Loucy (cell line): ENCODE results near the gene KLHL12.

Source experiments
- H2AFZ ChIP-seq: fragments of 200-600 bp; sonication (generic); 2 replicates; pipeline ENCODE4 v1.6.0; 2016; ENCODE audit warnings: antibody characterized with exemption, mild to moderate bottlenecking, low read length, moderate library complexity
- H3F3A ChIP-seq: fragments of 200-600 bp; 2 replicates; pipeline ENCODE4 v1.6.0; 2016; ENCODE audit warnings: antibody characterized with exemption, low read depth, mild to moderate bottlenecking
- H3K27me3 ChIP-seq: fragments of 200-600 bp; sonication (generic); 2 replicates; pipeline ENCODE4 v1.6.1; 2014; ENCODE audit warnings: low read length, mild to moderate bottlenecking; ENCODE audit not compliant: insufficient read depth, poor library complexity, severe bottlenecking
- H3K36me3 ChIP-seq: fragments of 200-600 bp; sonication (generic); 2 replicates; pipeline ENCODE4 v1.6.1; 2016; ENCODE audit warnings: low read length; ENCODE audit not compliant: insufficient read depth
- H3K4me1 ChIP-seq: fragments of 200-600 bp; sonication (generic); 2 replicates; pipeline ENCODE4 v1.5.1; 2014; ENCODE audit warnings: low read length, mild to moderate bottlenecking; ENCODE audit not compliant: insufficient read depth, poor library complexity, severe bottlenecking
- H3K4me2 ChIP-seq: fragments of 200-600 bp; sonication (generic); 2 replicates; pipeline ENCODE4 v1.6.0; 2014; ENCODE audit warnings: antibody characterized with exemption, low read length, low read depth, mild to moderate bottlenecking; ENCODE audit not compliant: poor library complexity, severe bottlenecking
- H3K4me3 ChIP-seq: fragments of 200-600 bp; sonication (generic); 2 replicates; pipeline ENCODE4 v1.5.1; 2014; ENCODE audit warnings: low read length, mild to moderate bottlenecking, mixed read lengths; ENCODE audit not compliant: poor library complexity, severe bottlenecking
- H3K79me2 ChIP-seq: fragments of 200-600 bp; sonication (generic); 2 replicates; pipeline ENCODE4 v1.6.1; 2014; ENCODE audit warnings: low read length; ENCODE audit not compliant: insufficient read depth
- H3K9ac ChIP-seq: fragments of 200-600 bp; sonication (generic); 2 replicates; pipeline ENCODE4 v1.6.0; 2014; ENCODE audit warnings: mild to moderate bottlenecking, low read depth, low read length, moderate library complexity; ENCODE audit not compliant: poor library complexity, severe bottlenecking
- H3K9me2 ChIP-seq: fragments of 200-600 bp; sonication (generic); replicated peaks from 2 replicates; pipeline ENCODE4 v1.6.1; 2016; ENCODE audit warnings: low read depth, low read length, mixed read lengths
- H3K9me3 ChIP-seq: fragments of 200-600 bp; sonication (generic); 2 replicates; pipeline ENCODE4 v1.6.1; 2014; ENCODE audit warnings: mild to moderate bottlenecking, antibody characterized with exemption, low read length, low read depth; ENCODE audit not compliant: insufficient read depth
- H4K20me1 ChIP-seq: fragments of 200-600 bp; sonication (generic); 2 replicates; pipeline ENCODE4 v1.6.0; 2014; ENCODE audit warnings: antibody characterized with exemption, low read length, mild to moderate bottlenecking; ENCODE audit not compliant: insufficient read depth, poor library complexity, severe bottlenecking
- EZH2phosphoT487 ChIP-seq: fragments of 200-600 bp; IDR thresholded peaks from 2 replicates; pipeline ENCODE4 v1.6.1; 2018; ENCODE audit warnings: antibody characterized with exemption, mild to moderate bottlenecking, moderate library complexity, borderline replicate concordance
- TF ChIP-seq, protein P1 (sequence below): fragments of 200-600 bp; sonication (generic); conservative IDR thresholded peaks from 2 replicates; pipeline ENCODE4 v1.5.1; 2014; ENCODE audit warnings: mild to moderate bottlenecking, antibody characterized with exemption, low read length

The KLHL12 gene

DNA sequence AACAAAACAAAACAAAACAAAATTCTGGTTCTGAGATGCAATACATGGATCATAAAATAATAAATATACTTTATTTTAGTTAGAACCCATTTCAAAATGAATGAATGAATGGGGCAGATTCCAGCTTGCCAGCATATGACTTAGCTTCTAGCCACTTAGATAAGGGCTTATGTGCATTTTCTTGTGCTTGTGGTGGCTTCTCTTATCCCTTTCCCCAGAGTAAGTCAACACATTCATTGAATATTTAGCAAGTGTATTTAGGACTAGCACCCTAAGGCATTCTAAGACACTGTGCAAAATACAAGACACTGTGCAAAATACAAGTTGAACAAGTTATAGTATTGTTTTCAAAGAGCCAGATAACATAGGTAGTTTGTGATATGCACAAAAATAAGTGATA lies 26.4 kb upstream of the KLHL12 start:
- Histone ChIP-seq H4K20me1 (peaks cover 50% of the 10 kb centered on the region), H3K4me1 (peaks cover 50% of the 10 kb centered on the region), H3K9me3 (no peaks in the 10 kb centered on the region), H3K27me3 (no peaks in the 10 kb centered on the region), H3K4me3 (peak overlapping the region; percentile 36), H3K36me3 (peaks cover 17% of the 10 kb centered on the region; the same call in 1 of the 2 replicates), H3K79me2 (peaks cover 74% of the 10 kb centered on the region), H2AFZ (no peak overlapping the region), H3K9ac (peak overlapping the region; percentile 41), H3F3A (no peaks in the 10 kb centered on the region), H3K4me2 (peak overlapping the region; percentile 42), H3K9me2 (no peaks in the 10 kb centered on the region)
- no peak for TF ChIP-seq EZH2phosphoT487
- TF ChIP-seq, protein P1, sequence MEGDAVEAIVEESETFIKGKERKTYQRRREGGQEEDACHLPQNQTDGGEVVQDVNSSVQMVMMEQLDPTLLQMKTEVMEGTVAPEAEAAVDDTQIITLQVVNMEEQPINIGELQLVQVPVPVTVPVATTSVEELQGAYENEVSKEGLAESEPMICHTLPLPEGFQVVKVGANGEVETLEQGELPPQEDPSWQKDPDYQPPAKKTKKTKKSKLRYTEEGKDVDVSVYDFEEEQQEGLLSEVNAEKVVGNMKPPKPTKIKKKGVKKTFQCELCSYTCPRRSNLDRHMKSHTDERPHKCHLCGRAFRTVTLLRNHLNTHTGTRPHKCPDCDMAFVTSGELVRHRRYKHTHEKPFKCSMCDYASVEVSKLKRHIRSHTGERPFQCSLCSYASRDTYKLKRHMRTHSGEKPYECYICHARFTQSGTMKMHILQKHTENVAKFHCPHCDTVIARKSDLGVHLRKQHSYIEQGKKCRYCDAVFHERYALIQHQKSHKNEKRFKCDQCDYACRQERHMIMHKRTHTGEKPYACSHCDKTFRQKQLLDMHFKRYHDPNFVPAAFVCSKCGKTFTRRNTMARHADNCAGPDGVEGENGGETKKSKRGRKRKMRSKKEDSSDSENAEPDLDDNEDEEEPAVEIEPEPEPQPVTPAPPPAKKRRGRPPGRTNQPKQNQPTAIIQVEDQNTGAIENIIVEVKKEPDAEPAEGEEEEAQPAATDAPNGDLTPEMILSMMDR: no peak

DNA sequence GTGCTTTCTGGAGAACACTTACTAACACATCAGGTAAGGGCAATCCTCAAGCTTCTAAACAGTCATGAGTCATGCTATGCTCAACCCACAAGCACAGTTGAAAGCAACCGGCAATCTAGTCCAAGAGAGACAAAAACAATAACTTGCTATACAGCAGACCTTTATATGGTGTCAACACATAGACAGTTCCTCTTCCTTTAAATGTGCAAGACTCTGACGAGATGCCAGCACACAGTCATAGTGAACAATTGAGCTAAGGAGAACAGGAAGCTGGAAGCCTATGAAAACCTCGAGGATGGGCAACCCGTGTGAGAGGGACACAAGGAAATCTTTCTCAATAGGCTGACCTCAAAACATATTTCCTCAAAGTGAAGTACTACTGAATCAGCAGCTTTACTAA lies 25.8 kb upstream of the KLHL12 start:
- Histone ChIP-seq H3K79me2 (peaks cover 72% of the 10 kb centered on the region), H3K9me2 (no peaks in the 10 kb centered on the region)

DNA sequence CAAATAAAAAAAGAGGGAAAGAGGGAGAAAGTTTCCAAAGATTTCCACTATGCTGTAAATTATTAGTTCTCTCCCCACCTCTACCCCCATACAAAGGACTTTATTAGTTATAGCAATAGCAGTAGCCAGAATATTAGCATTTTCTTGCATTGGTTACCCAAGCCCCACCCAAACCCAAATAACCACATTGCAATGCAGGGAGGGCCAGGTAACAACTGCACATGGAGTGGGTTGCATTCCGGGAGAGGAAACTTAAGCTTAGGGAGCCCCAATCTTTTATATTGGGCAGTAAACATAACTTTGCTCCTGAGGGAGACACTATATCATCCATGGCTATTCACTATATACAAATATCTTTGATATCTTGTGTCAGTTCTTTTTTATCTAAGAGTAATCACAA lies 25.1 kb upstream of the KLHL12 start:
- Histone ChIP-seq H3K79me2 (peaks cover 65% of the 10 kb centered on the region), H3K36me3 (peaks cover 28% of the 10 kb centered on the region; the same call in 1 of the 2 replicates)

More for the DNA sequence above, 25.8 kb upstream of the KLHL12 start:
- Histone ChIP-seq H3K27me3 (no peaks in the 10 kb centered on the region), H3K9ac (peak overlapping the region; percentile 41), H3K4me1 (peaks cover 49% of the 10 kb centered on the region), H4K20me1 (peaks cover 48% of the 10 kb centered on the region), H3K36me3 (peaks cover 23% of the 10 kb centered on the region; the same call in 1 of the 2 replicates), H3K4me2 (peak overlapping the region; percentile 42), H2AFZ (no peak overlapping the region), H3F3A (no peaks in the 10 kb centered on the region), H3K4me3 (peak overlapping the region; percentile 36), H3K9me3 (no peaks in the 10 kb centered on the region)
- TF ChIP-seq, protein P1: no peak
- TF ChIP-seq EZH2phosphoT487: no peak

More for the DNA sequence above, 25.1 kb upstream of the KLHL12 start:
- H3K4me3 ChIP-seq: peak overlapping the region; percentile 36
- H3K4me2 ChIP-seq: peak overlapping the region; percentile 42
- H3F3A ChIP-seq: no peaks in the 10 kb centered on the region
- H3K4me1 ChIP-seq: peaks cover 46% of the 10 kb centered on the region
- no peak overlapping the region for H2AFZ ChIP-seq
- H3K9me2 ChIP-seq: no peaks in the 10 kb centered on the region
- TF ChIP-seq, protein P1: no peak
- TF ChIP-seq EZH2phosphoT487: no peak
- H3K9me3 ChIP-seq: no peaks in the 10 kb centered on the region
- H3K27me3 ChIP-seq: no peaks in the 10 kb centered on the region
- peaks cover 40% of the 10 kb centered on the region for H4K20me1 ChIP-seq
- H3K9ac ChIP-seq: no peak overlapping the region
